SK-N-SH (cell line): ENCODE data around the gene CLDND1. TPM values are rescaled to one million over a fixed set of nuclear protein-coding genes. Genes with fewer than 3 reads are reported as not detected.

Source experiments
- CTCF ChIA-PET: fragments of 300-600, 350-600 bp; formaldehyde crosslinking; extraction: SDS; loops from one replicate; lab custom pipeline; 2021; lab: Yijun Ruan, JAX
- POLR2A ChIA-PET: fragments of 350-600 bp; sonication (Branson Sonifier 250); formaldehyde crosslinking; extraction: SDS; loops from one replicate; lab custom pipeline; 2020; ENCODE audit warnings: antibody characterized with exemption, inconsistent platforms; lab: Yijun Ruan, JAX
- DNase-seq: peaks from one replicate; pipeline ENCODE4 v3.0.0; 2012
- H2AFZ ChIP-seq: fragments of 200-600 bp; sonication (generic); 2 replicates; pipeline ENCODE4 v1.8.1; 2016; ENCODE audit warnings: antibody characterized with exemption, mild to moderate bottlenecking, low read depth
- H3F3A ChIP-seq: fragments of 200-600 bp; sonication (generic); replicated peaks from 2 replicates; pipeline ENCODE3; 2016; ENCODE audit warnings: antibody characterized with exemption, mild to moderate bottlenecking; ENCODE audit not compliant: insufficient read depth
- H3K27ac ChIP-seq, 2 experiments: fragments of 200-500 bp in 1 of 2; fragments of 200-600 bp in 1 of 2; sonication (Bioruptor generic) in 1 of 2; sonication (generic), shearing (Covaris generic) in 1 of 2; 2 replicates each; pipeline versions ENCODE4 v1.5.1 to v1.6.1; 2014 to 2016; ENCODE audit warnings: low read depth in 2 of 2, inconsistent platforms in 1 of 2, low read length in 1 of 2, mild to moderate bottlenecking in 1 of 2, mixed read lengths in 1 of 2
- H3K27me3 ChIP-seq: fragments of 200-600 bp; sonication (generic), shearing (Covaris generic); 2 replicates; pipeline ENCODE4 v1.6.1; 2016; ENCODE audit warnings: mixed run types; ENCODE audit not compliant: insufficient read depth
- H3K36me3 ChIP-seq, 2 experiments: fragments of 200-500 bp in 1 of 2; fragments of 200-600 bp in 1 of 2; sonication (Bioruptor generic) in 1 of 2; sonication (generic) in 1 of 2; replicated peaks in 1 of 2; 2 replicates each; pipeline versions ENCODE3 to v1.5.1; 2014 to 2016; ENCODE audit warnings: low read length in 1 of 2, mild to moderate bottlenecking in 1 of 2; ENCODE audit not compliant: insufficient read depth in 2 of 2, control insufficient read depth in 1 of 2
- H3K4me1 ChIP-seq, 2 experiments: fragments of 200-500 bp in 1 of 2; fragments of 200-600 bp in 1 of 2; sonication (Bioruptor generic) in 1 of 2; sonication (generic), shearing (Covaris generic) in 1 of 2; 2 replicates each; pipeline versions ENCODE4 v1.5.1 to v1.6.1; 2014 to 2016; ENCODE audit warnings: low read depth in 1 of 2, low read length in 1 of 2, mixed run types in 1 of 2; ENCODE audit not compliant: insufficient read depth in 2 of 2, control insufficient read depth in 1 of 2
- H3K4me2 ChIP-seq: fragments of 200-600 bp; sonication (generic), shearing (Covaris generic); 2 replicates; pipeline ENCODE4 v1.6.1; 2017; ENCODE audit warnings: mixed run types
- H3K4me3 ChIP-seq, 2 experiments: fragments of 200-500 bp in 1 of 2; fragments of 200-600 bp in 1 of 2; sonication (Bioruptor generic) in 1 of 2; sonication (generic), shearing (Covaris generic) in 1 of 2; 2 replicates each; pipeline versions ENCODE4 v1.5.1 to v1.8.1; 2014 to 2016; ENCODE audit warnings: low read depth in 2 of 2, inconsistent platforms in 1 of 2, low read length in 1 of 2, mild to moderate bottlenecking in 1 of 2, mixed read lengths in 1 of 2, moderate library complexity in 1 of 2
- H3K79me2 ChIP-seq: fragments of 200-600 bp; sonication (generic); 2 replicates; pipeline ENCODE4 v1.8.1; 2017; ENCODE audit warnings: mild to moderate bottlenecking; ENCODE audit not compliant: insufficient read depth
- H3K9ac ChIP-seq: fragments of 200-600 bp; sonication (generic); 2 replicates; pipeline ENCODE4 v1.6.1; 2017; ENCODE audit warnings: mixed run types
- H3K9me2 ChIP-seq: fragments of 200-600 bp; sonication (generic); 2 replicates; pipeline ENCODE4 v1.6.1; 2017; ENCODE audit warnings: mixed run types
- H3K9me3 ChIP-seq: fragments of 200-600 bp; sonication (generic); 2 replicates; pipeline ENCODE4 v1.6.1; 2017; ENCODE audit warnings: mixed run types, mild to moderate bottlenecking, moderate library complexity
- H4K20me1 ChIP-seq: fragments of 200-600 bp; sonication (generic); 2 replicates; pipeline ENCODE4 v1.6.1; 2017; ENCODE audit warnings: mild to moderate bottlenecking, mixed run types; ENCODE audit not compliant: insufficient read depth
- CTCF ChIP-seq: fragments of 200-600 bp; sonication (generic); IDR thresholded peaks from 2 replicates; pipeline ENCODE4 v1.6.1; 2017; ENCODE audit warnings: antibody characterized with exemption, mild to moderate bottlenecking, moderate library complexity
- EZH2phosphoT487 ChIP-seq: fragments of 200-600 bp; sonication (generic); IDR thresholded peaks from 2 replicates; pipeline ENCODE4 v1.6.1; 2017; ENCODE audit warnings: low read depth, mixed run types, mild to moderate bottlenecking, antibody characterized with exemption, moderate library complexity, borderline replicate concordance
- FOSL2 ChIP-seq: IDR thresholded peaks from 2 replicates; pipeline ENCODE4 v1.4.0; 2012; ENCODE audit warnings: low read depth, mild to moderate bottlenecking, moderate library complexity, borderline replicate concordance
- FOXM1 ChIP-seq: IDR thresholded peaks from 2 replicates; pipeline ENCODE4 v1.4.0; 2012; ENCODE audit warnings: low read depth, mild to moderate bottlenecking
- GABPA ChIP-seq: IDR thresholded peaks from 2 replicates; pipeline ENCODE4 v1.4.0; 2012; ENCODE audit warnings: low read depth, mild to moderate bottlenecking
- POLR2AphosphoS5 ChIP-seq: IDR thresholded peaks from 2 replicates; pipeline ENCODE4 v1.6.1; 2012; ENCODE audit warnings: low read depth, low read length
- RCOR1 ChIP-seq: fragments of 150-350 bp; IDR thresholded peaks from 2 replicates; pipeline ENCODE4 v1.6.1; 2017; ENCODE audit warnings: antibody characterized with exemption, low read length
- TAF1 ChIP-seq: IDR thresholded peaks from 2 replicates; pipeline ENCODE4 v1.6.1; 2012; ENCODE audit warnings: low read depth, mild to moderate bottlenecking, low read length, moderate library complexity, borderline replicate concordance
- TEAD4 ChIP-seq: IDR thresholded peaks from 2 replicates; pipeline ENCODE4 v1.4.0; 2012; ENCODE audit warnings: mild to moderate bottlenecking, borderline replicate concordance; ENCODE audit not compliant: insufficient read depth
- USF1 ChIP-seq: IDR thresholded peaks from 2 replicates; pipeline ENCODE4 v1.4.0; 2012; ENCODE audit warnings: low read depth, borderline replicate concordance
- YY1 ChIP-seq: IDR thresholded peaks from 2 replicates; pipeline ENCODE4 v1.4.0; 2012; ENCODE audit warnings: low read depth, mild to moderate bottlenecking
- WGBS: methylation state at CpG from one replicate; pipeline ENCODE4 v1.1.6; 2017; ENCODE audit warnings: low lambda C conversion rate; 5-methylcytosine and 5-hydroxymethylcytosine counted together
- polyA plus RNA-seq, 3 experiments: library from polyadenylated mRNA; depleted of rRNA; stranded (reverse); fragments of >200 nt; gene quantifications; 2 replicates each; pipeline ENCODE4 v1.2.3, GENCODE V29; 2012

CLDND1 gene
- polyA plus RNA-seq, 1 of the 3 experiments (the other 2 are of a cell fraction): 110 TPM

GRCh38 chr3:98552232-98553020, 29.7 kb upstream of the CLDND1 start:
- Histone ChIP-seq H3K9me3 (no peaks in the 10 kb centered on the region), H3K4me1 (no peaks in the 10 kb centered on the region), H3K36me3 (no peaks in the 10 kb centered on the region), H3K27me3 (peaks cover 17% of the 10 kb centered on the region), H4K20me1 (no peaks in the 10 kb centered on the region), H3K79me2 (no peaks in the 10 kb centered on the region), H3F3A (no peaks in the 10 kb centered on the region), H3K4me3 (no peak overlapping the region), H3K27ac (no peak overlapping the region), H2AFZ (0 out of 2 replicates have a peak overlapping the region, but pooled peaks have one; percentile 30), H3K9me2 (no peaks in the 10 kb centered on the region), H3K9ac (no peak overlapping the region), H3K4me2 (no peak overlapping the region)
- WGBS: 30% methylated on average over 4 of the region's 4 CpGs
- DNase-seq: no peak
- POLR2A ChIA-PET: no interaction called here
- CTCF ChIA-PET: no interaction called here
- TF ChIP-seq TEAD4 (no peak), EZH2phosphoT487 (no peak), GABPA (no peak), USF1 (no peak)

GRCh38 chr3:98551754-98552153, 29.1 kb upstream of the CLDND1 start:
- Histone ChIP-seq H3K79me2 (no peaks in the 10 kb centered on the region), H3K27me3 (peaks cover 17% of the 10 kb centered on the region), H4K20me1 (no peaks in the 10 kb centered on the region), H3K9ac (no peak overlapping the region), H3K9me2 (no peaks in the 10 kb centered on the region), H3K27ac (no peak overlapping the region), H2AFZ (no peak overlapping the region), H3K4me3 (no peak overlapping the region), H3K4me1 (no peaks in the 10 kb centered on the region), H3F3A (no peaks in the 10 kb centered on the region), H3K4me2 (no peak overlapping the region), H3K9me3 (no peaks in the 10 kb centered on the region), H3K36me3 (no peaks in the 10 kb centered on the region)
- no peak for DNase-seq
- POLR2A ChIA-PET: no interaction called here
- CTCF ChIA-PET: no interaction called here
- 16% methylated on average over 3 of the region's 3 CpGs for WGBS
- no peak for TF ChIP-seq YY1
- TF ChIP-seq FOSL2: no peak
- TF ChIP-seq USF1: no peak
- TF ChIP-seq POLR2AphosphoS5: no peak
- no peak for TF ChIP-seq CTCF
- TF ChIP-seq FOXM1: no peak
- no peak for TF ChIP-seq EZH2phosphoT487
- TF ChIP-seq RCOR1: no peak
- TF ChIP-seq TAF1: no peak
